ENCODE results near the gene MPP2.

DNA sequence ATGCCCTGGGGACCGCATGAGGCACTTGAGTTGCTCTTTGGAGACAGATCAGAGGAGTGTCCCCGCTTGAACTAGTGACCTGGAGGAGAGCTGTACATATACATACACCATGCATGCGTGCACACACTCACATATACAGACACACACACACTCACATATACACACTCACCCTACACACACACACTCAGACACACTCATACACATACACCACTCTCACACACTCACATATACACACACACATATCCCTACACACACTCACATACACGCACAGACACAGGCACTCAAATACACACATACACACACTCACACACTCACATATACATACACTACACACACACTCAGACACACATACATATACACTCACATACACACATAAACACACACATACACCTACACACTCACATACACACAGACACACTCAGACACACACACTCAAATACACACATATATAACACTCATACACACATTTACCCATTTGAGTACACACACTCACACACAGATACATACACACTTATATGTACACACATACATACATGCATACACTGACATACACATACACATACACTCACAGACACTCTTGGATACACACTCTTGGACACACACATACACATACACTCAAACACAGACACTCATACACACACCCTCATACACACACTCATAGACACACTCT, 5.4 kb upstream of the MPP2 start:
- TF ChIP-seq POLR2A (IDR thresholded peaks at IDR 0.05): no peak
- TF ChIP-seq, protein P1, sequence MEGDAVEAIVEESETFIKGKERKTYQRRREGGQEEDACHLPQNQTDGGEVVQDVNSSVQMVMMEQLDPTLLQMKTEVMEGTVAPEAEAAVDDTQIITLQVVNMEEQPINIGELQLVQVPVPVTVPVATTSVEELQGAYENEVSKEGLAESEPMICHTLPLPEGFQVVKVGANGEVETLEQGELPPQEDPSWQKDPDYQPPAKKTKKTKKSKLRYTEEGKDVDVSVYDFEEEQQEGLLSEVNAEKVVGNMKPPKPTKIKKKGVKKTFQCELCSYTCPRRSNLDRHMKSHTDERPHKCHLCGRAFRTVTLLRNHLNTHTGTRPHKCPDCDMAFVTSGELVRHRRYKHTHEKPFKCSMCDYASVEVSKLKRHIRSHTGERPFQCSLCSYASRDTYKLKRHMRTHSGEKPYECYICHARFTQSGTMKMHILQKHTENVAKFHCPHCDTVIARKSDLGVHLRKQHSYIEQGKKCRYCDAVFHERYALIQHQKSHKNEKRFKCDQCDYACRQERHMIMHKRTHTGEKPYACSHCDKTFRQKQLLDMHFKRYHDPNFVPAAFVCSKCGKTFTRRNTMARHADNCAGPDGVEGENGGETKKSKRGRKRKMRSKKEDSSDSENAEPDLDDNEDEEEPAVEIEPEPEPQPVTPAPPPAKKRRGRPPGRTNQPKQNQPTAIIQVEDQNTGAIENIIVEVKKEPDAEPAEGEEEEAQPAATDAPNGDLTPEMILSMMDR (IDR thresholded peaks at IDR 0.05): no peak

All from body of pancreas (tissue), 4 donors.